Suprapubic skin (tissue), 3 donors: ENCODE data around the gene APOB.

Source experiments
- CTCF ChIP-seq, 2 donors: fragments of 200-600 bp in 1 of 2; fragments of 450-650 bp in 1 of 2; sonication (generic) in 1 of 2; IDR thresholded peaks; one replicate each; pipeline ENCODE4 v1.5.1; 2016 to 2019; ENCODE audit warnings: antibody characterized with exemption in 2 of 2, mild to moderate bottlenecking in 1 of 2, moderate library complexity in 1 of 2
- POLR2A ChIP-seq, 2 donors: fragments of 450-650 bp; IDR thresholded peaks; one replicate each; pipeline ENCODE4 v1.6.1; 2017; ENCODE audit warnings: antibody characterized with exemption in 2 of 2, mild to moderate bottlenecking in 2 of 2, moderate library complexity in 2 of 2

GRCh38 chr2:20959252-20959651, 84.6 kb downstream of the APOB start:
- no peak for TF ChIP-seq CTCF (IDR thresholded peaks at IDR 0.05)
- no peak for TF ChIP-seq POLR2A (IDR thresholded peaks at IDR 0.05)
